Measurements from ENCODE around the gene LRIG1.

Gene LRIG1

GRCh38 chr3:66435989-66436388 is 64.8 kb downstream of the LRIG1 start:
- Histone ChIP-seq H3K27ac (ENCODE audit: low read depth, low read length) (peak overlapping the region; percentile 82), H3K9me3 (ENCODE audit: low read length) (no peaks in the 10 kb centered on the region), H3K4me1 (ENCODE audit: insufficient read depth, low read length) (peaks cover 98% of the 10 kb centered on the region)

GRCh38 chr3:66434726-66435125 is 66.1 kb downstream of the LRIG1 start:
- H3K27me3 ChIP-seq (ENCODE audit: control insufficient read depth in 1 of 2, insufficient read depth in 2 of 2, low read length in 2 of 2) = no peaks in the 10 kb centered on the region
- no peak overlapping the region for H3K9ac ChIP-seq (ENCODE audit: low read length)
- no peak overlapping the region for H3K27ac ChIP-seq (ENCODE audit: low read depth, low read length)
- no peaks in the 10 kb centered on the region for H3K9me3 ChIP-seq (ENCODE audit: low read length)
- H3K36me3 ChIP-seq (ENCODE audit: insufficient read depth, low read length) = peaks cover 4% of the 10 kb centered on the region
- H3K4me3 ChIP-seq (ENCODE audit: low read depth in 1 of 2, low read length in 2 of 2) = no peak overlapping the region
- H3K4me1 ChIP-seq (ENCODE audit: insufficient read depth, low read length) = peaks cover 97% of the 10 kb centered on the region

More at GRCh38 chr3:66435989-66436388, 64.8 kb downstream of the LRIG1 start:
- Histone ChIP-seq H3K27me3 (ENCODE audit: control insufficient read depth in 1 of 2, insufficient read depth in 2 of 2, low read length in 2 of 2) (no peaks in the 10 kb centered on the region), H3K4me3 (ENCODE audit: low read depth in 1 of 2, low read length in 2 of 2) (no peak overlapping the region), H3K36me3 (ENCODE audit: insufficient read depth, low read length) (peaks cover 4% of the 10 kb centered on the region), H3K9ac (ENCODE audit: low read length) (no peak overlapping the region)

GRCh38 chr3:66433522-66433782 is 67.4 kb downstream of the LRIG1 start:
- no peaks in the 10 kb centered on the region for H3K27me3 ChIP-seq (ENCODE audit: control insufficient read depth in 1 of 2, insufficient read depth in 2 of 2, low read length in 2 of 2)
- peaks cover 97% of the 10 kb centered on the region for H3K4me1 ChIP-seq (ENCODE audit: insufficient read depth, low read length)
- no peaks in the 10 kb centered on the region for H3K9me3 ChIP-seq (ENCODE audit: low read length)
- H3K36me3 ChIP-seq (ENCODE audit: insufficient read depth, low read length) = peaks cover 4% of the 10 kb centered on the region
- H3K27ac ChIP-seq (ENCODE audit: low read depth, low read length) = peak overlapping the region; percentile 76
- H3K4me3 ChIP-seq (ENCODE audit: low read depth in 1 of 2, low read length in 2 of 2) = peak overlapping the region in 1 of 2 donors; percentile 0
- H3K9ac ChIP-seq (ENCODE audit: low read length) = peak overlapping the region; percentile 17

- Histone ChIP-seq H3K36me3 (ENCODE audit: insufficient read depth, low read length) (peaks cover 4% of the 10 kb centered on the region), H3K9me3 (ENCODE audit: low read length) (no peaks in the 10 kb centered on the region), H3K9ac (ENCODE audit: low read length) (peak overlapping the region; percentile 17), H3K27me3 (ENCODE audit: control insufficient read depth in 1 of 2, insufficient read depth in 2 of 2, low read length in 2 of 2) (no peaks in the 10 kb centered on the region), H3K27ac (ENCODE audit: low read depth, low read length) (peak overlapping the region; percentile 76), H3K4me3 (ENCODE audit: low read depth in 1 of 2, low read length in 2 of 2) (peak overlapping the region in 1 of 2 donors; percentile 0), H3K4me1 (ENCODE audit: insufficient read depth, low read length) (peaks cover 97% of the 10 kb centered on the region)
Observed at GRCh38 chr3:66432767-66433521, 67.9 kb downstream of the LRIG1 start.

- no peak overlapping the region for H3K27ac ChIP-seq (ENCODE audit: low read depth, low read length)
Observed at GRCh38 chr3:66432041-66432766, 68.6 kb downstream of the LRIG1 start.

GRCh38 chr3:66431494-66431893 is 69.3 kb downstream of the LRIG1 start:
- H3K36me3 ChIP-seq (ENCODE audit: insufficient read depth, low read length) = peaks cover 4% of the 10 kb centered on the region
- H3K9ac ChIP-seq (ENCODE audit: low read length) = no peak overlapping the region
- H3K4me3 ChIP-seq (ENCODE audit: low read depth in 1 of 2, low read length in 2 of 2) = no peak overlapping the region
- no peak overlapping the region for H3K27ac ChIP-seq (ENCODE audit: low read depth, low read length)
- H3K27me3 ChIP-seq (ENCODE audit: control insufficient read depth in 1 of 2, insufficient read depth in 2 of 2, low read length in 2 of 2) = no peaks in the 10 kb centered on the region
- peaks cover 97% of the 10 kb centered on the region for H3K4me1 ChIP-seq (ENCODE audit: insufficient read depth, low read length)
- H3K9me3 ChIP-seq (ENCODE audit: low read length) = no peaks in the 10 kb centered on the region

More at GRCh38 chr3:66432041-66432766, 68.6 kb downstream of the LRIG1 start:
- no peak overlapping the region for H3K4me3 ChIP-seq (ENCODE audit: low read depth in 1 of 2, low read length in 2 of 2)
- H3K36me3 ChIP-seq (ENCODE audit: insufficient read depth, low read length) = peaks cover 4% of the 10 kb centered on the region
- peaks cover 97% of the 10 kb centered on the region for H3K4me1 ChIP-seq (ENCODE audit: insufficient read depth, low read length)
- H3K27me3 ChIP-seq (ENCODE audit: control insufficient read depth in 1 of 2, insufficient read depth in 2 of 2, low read length in 2 of 2) = no peaks in the 10 kb centered on the region
- no peaks in the 10 kb centered on the region for H3K9me3 ChIP-seq (ENCODE audit: low read length)
- no peak overlapping the region for H3K9ac ChIP-seq (ENCODE audit: low read length)

- no peak overlapping the region for H3K4me3 ChIP-seq (ENCODE audit: low read depth in 1 of 2, low read length in 2 of 2)
- no peaks in the 10 kb centered on the region for H3K27me3 ChIP-seq (ENCODE audit: control insufficient read depth in 1 of 2, insufficient read depth in 2 of 2, low read length in 2 of 2)
- no peaks in the 10 kb centered on the region for H3K9me3 ChIP-seq (ENCODE audit: low read length)
- peaks cover 97% of the 10 kb centered on the region for H3K4me1 ChIP-seq (ENCODE audit: insufficient read depth, low read length)
- no peak overlapping the region for H3K9ac ChIP-seq (ENCODE audit: low read length)
- H3K27ac ChIP-seq (ENCODE audit: low read depth, low read length) = peak overlapping the region; percentile 59
- peaks cover 4% of the 10 kb centered on the region for H3K36me3 ChIP-seq (ENCODE audit: insufficient read depth, low read length)
Observed at GRCh38 chr3:66430876-66431275, 69.9 kb downstream of the LRIG1 start.

GRCh38 chr3:66428733-66429132 is 72.1 kb downstream of the LRIG1 start:
- H3K4me1 ChIP-seq (ENCODE audit: insufficient read depth, low read length) = peaks cover 99% of the 10 kb centered on the region
- H3K9ac ChIP-seq (ENCODE audit: low read length) = no peak overlapping the region
- H3K27me3 ChIP-seq (ENCODE audit: control insufficient read depth in 1 of 2, insufficient read depth in 2 of 2, low read length in 2 of 2) = no peaks in the 10 kb centered on the region
- H3K4me3 ChIP-seq (ENCODE audit: low read depth in 1 of 2, low read length in 2 of 2) = peak overlapping the region in 1 of 2 donors; percentile 8
- H3K9me3 ChIP-seq (ENCODE audit: low read length) = no peaks in the 10 kb centered on the region
- peaks cover 4% of the 10 kb centered on the region for H3K36me3 ChIP-seq (ENCODE audit: insufficient read depth, low read length)
- H3K27ac ChIP-seq (ENCODE audit: low read depth, low read length) = peak overlapping the region; percentile 59

- no peak overlapping the region for H3K4me3 ChIP-seq (ENCODE audit: low read depth in 1 of 2, low read length in 2 of 2)
- peaks cover 4% of the 10 kb centered on the region for H3K36me3 ChIP-seq (ENCODE audit: insufficient read depth, low read length)
- no peak overlapping the region for H3K9ac ChIP-seq (ENCODE audit: low read length)
- peak overlapping the region; percentile 59 for H3K27ac ChIP-seq (ENCODE audit: low read depth, low read length)
- no peaks in the 10 kb centered on the region for H3K9me3 ChIP-seq (ENCODE audit: low read length)
- peaks cover 97% of the 10 kb centered on the region for H3K4me1 ChIP-seq (ENCODE audit: insufficient read depth, low read length)
- H3K27me3 ChIP-seq (ENCODE audit: control insufficient read depth in 1 of 2, insufficient read depth in 2 of 2, low read length in 2 of 2) = no peaks in the 10 kb centered on the region
Observed at GRCh38 chr3:66427951-66428474, 72.8 kb downstream of the LRIG1 start.

- Histone ChIP-seq H3K27ac (ENCODE audit: low read depth, low read length) (no peak overlapping the region), H3K36me3 (ENCODE audit: insufficient read depth, low read length) (peaks cover 4% of the 10 kb centered on the region)
Observed at GRCh38 chr3:66427352-66427751, 73.5 kb downstream of the LRIG1 start.

GRCh38 chr3:66426135-66426534 is 74.7 kb downstream of the LRIG1 start:
- H3K27me3 ChIP-seq (ENCODE audit: control insufficient read depth in 1 of 2, insufficient read depth in 2 of 2, low read length in 2 of 2) = no peaks in the 10 kb centered on the region
- H3K4me3 ChIP-seq (ENCODE audit: low read depth in 1 of 2, low read length in 2 of 2) = no peak overlapping the region
- H3K36me3 ChIP-seq (ENCODE audit: insufficient read depth, low read length) = no peaks in the 10 kb centered on the region
- no peaks in the 10 kb centered on the region for H3K9me3 ChIP-seq (ENCODE audit: low read length)
- H3K4me1 ChIP-seq (ENCODE audit: insufficient read depth, low read length) = peaks cover 78% of the 10 kb centered on the region
- no peak overlapping the region for H3K9ac ChIP-seq (ENCODE audit: low read length)
- no peak overlapping the region for H3K27ac ChIP-seq (ENCODE audit: low read depth, low read length)

More at GRCh38 chr3:66427352-66427751, 73.5 kb downstream of the LRIG1 start:
- no peak overlapping the region for H3K4me3 ChIP-seq (ENCODE audit: low read depth in 1 of 2, low read length in 2 of 2)
- no peaks in the 10 kb centered on the region for H3K27me3 ChIP-seq (ENCODE audit: control insufficient read depth in 1 of 2, insufficient read depth in 2 of 2, low read length in 2 of 2)
- no peaks in the 10 kb centered on the region for H3K9me3 ChIP-seq (ENCODE audit: low read length)
- peaks cover 90% of the 10 kb centered on the region for H3K4me1 ChIP-seq (ENCODE audit: insufficient read depth, low read length)
- H3K9ac ChIP-seq (ENCODE audit: low read length) = no peak overlapping the region

Data from muscle layer of colon (tissue), 2 donors.